NCI-H460 (cell line): ENCODE results near the gene PCNT. TPM values are rescaled to one million over a fixed set of nuclear protein-coding genes. Genes with fewer than 3 reads are reported as not detected.

ENCODE experiments used
- DNase-seq: peaks from one replicate; pipeline ENCODE4 v3.0.0-alpha.2; 2016; ENCODE audit warnings: low read depth; ENCODE audit errors: extremely low read depth
- total RNA-seq: library from RNA; depleted of rRNA; stranded (reverse); fragments of >200 nt; shearing (Covaris generic); gene quantifications from 2 replicates; pipeline ENCODE4 v1.2.3, GENCODE V29; 2014

PCNT gene
- total RNA-seq, 1 experiment from 2014 or later = 14.1 TPM

DNA sequence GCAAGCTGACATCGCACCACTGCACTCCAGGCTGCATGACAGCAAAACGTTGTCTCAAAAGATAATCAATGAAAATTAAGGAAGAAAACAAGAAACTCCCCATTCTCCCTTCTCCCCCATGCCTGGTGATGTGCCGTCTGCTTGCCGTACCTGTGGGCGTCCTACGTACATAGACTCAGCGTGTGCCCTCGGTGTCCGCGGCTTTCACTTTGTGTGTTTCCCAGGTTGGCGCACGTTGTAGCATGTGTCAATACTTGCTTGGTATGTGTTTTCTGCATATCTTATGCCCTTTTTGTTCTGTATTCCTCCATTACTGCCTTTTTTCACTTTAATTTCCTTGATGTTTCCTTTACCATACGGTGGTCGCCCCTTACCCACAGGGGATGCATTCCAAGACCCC, 53.8 kb downstream of the PCNT start:
- no peak for DNase-seq

DNA sequence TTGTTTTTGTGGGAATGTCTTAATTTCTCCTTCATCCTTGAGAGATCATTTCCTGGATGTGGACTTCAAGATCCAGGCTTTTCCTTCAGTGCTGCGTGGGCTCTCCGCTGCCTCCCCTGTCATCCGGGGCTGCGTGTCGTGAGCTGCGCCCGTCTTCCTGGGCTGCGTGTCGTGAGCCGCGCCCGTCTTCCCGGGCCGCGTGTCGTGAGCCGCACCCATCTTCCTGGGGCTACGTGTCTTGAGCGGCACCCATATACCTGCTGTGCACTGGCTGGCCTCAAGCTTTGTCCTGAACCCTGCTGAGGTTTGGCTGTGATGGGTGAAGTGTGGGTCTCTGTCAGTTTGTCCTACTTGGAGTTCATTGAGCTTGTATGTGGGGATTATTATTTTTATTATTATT, 55.1 kb downstream of the PCNT start:
- no peak for DNase-seq

DNA sequence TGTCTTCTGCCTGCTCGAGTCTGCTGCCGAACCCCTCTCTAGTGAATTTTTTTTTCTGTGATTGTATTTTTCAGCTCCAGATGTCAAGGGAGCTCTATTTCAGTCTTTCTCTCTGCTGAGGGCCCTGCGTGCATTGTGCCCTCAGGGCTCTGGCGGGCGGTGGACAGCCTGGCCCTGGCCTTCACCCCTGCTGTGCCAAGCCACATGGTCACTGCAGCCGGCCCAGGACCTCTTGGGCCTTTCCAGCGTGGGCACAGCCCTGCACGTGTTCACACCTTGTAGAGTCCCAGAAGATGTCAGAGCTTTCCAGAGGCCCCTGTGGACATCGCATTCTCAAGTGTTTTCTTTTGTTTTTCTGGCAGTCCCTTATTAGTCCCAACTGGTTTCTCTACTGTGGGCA, 55.7 kb downstream of the PCNT start:
- no peak for DNase-seq

DNA sequence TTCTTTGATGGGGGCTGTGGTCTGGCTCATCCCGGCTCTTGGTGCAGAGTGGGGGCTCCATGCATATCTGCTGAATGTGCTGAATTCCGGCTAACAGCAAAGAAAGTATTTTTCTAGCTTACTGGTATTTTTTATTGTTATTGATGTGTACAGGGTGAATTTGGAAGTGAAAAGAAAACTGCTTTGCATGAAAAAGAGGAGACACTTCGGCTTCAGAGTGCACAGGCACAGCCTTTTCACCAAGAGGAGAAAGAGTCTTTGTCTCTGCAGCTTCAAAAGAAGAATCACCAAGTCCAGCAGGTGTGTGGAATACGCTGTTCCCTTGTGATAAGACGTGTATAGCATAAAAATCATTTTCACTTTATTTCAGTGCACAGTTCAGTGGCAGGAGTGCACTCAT, 57.6 kb downstream of the PCNT start:
- no peak for DNase-seq

DNA sequence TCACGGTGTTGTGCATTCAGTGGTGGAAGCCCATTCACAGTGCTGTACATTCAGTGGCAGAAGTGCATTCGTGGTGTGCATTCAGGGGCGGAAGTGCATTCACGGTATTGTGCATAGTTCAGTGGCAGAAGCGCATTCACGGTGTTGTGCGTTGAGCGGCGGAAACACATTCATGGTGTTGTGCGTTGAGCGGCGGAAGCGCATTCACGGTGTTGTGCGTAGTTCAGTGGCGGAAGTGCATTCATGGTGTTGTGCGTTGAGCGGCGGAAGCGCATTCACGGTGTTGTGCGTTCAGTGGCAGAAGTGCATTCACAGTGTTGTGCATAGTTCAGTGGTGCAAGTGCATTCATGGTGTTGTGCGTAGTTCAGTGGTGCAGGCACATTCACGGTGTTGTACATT, 60.6 kb downstream of the PCNT start:
- DNase-seq = no peak

DNA sequence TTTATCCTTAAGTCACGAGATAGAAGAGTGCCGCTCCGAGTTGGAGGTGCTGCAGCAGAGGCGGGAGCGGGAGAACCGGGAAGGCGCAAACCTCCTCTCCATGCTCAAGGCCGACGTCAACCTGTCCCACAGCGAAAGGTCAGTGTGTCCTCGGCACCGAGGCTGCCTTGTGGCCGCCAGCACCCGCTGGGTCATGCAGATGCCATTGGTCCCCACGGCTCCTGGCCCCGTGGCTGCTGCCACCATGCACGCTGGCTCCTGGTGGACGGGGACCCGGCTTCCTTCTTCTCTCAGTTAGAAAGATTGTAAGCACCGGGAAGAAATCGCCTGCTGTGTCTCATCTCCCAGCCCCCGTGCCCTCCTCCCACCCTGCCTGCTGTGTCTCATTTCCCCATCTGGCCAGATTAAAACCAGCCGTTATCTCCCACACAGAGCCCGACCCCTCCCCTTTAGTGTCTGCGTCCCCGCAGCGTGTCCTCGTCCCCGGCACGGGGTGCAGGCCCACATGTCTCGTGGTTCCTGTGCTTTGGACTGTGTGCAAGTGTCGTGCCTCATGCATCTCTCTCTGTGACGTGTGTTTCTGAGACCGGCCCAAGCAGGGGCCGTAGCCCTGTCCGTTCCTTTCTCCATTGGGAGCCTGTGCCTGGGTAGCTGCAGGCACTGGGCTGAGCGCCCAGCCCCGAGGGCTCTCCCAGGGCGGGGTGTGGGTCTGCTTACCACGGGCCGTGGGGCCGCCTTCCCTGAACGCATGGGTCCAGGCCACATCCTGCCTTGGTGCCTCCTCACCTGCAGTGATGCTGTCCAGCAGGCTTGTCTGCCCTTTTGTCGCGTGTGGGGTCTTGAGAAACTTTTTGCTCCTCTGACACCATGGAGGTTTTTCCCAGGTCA, 62.1 kb downstream of the PCNT start:
- DNase-seq = no peak

DNA sequence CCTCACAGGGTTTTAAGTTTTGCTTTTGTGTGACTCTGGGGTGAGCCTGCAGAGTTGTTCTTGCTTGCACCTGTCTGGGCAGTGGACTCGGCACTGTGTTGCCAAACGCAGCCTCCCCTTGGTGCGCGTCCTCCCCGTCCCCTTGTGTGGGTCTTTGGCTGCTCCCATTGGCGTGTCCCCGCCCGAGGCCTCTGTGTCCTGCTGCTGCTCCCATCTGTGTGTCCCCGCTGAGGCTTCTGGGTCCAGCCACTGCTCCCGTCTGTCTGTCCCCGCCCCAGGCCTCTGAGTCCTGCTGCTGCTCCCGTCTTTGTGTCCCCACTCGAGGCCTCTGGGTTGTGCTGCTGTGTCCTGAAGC, 62.8 kb downstream of the PCNT start:
- DNase-seq = no peak

DNA sequence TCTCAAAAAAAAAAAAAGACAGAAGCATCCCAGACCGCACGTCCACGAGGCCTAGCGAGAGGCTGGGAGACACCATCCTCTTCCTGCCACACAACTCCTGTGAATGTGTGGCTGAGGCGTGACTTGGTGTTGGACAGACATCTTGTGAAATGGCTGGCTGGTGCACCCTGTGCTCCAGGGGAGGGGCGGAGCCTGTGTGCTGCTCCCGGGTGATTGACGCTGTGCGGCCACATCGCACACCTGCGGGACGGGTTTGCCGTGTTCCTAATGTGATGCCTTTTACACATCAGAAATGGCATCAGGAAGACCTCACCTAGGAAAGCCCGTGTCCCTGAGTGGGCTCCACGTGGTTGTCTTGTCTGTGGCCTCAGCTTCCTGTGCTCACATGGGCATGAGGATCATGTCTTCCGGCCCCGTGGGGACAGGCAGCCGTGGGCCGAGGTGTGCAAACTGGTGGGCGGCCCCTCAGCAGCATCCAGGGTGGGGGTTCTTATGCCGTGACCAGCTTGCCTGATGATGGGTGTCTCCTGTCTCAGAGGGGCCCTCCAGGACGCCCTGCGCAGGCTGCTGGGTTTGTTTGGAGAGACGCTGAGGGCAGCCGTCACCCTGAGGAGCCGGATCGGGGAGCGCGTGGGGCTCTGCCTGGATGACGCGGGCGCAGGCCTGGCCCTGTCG, 64.4 kb downstream of the PCNT start:
- no peak for DNase-seq

- no peak for DNase-seq
These were observed 64.9 kb downstream of the PCNT start for GRCh38 chr21:46388896-46389295.

- no peak for DNase-seq
These were observed 66.9 kb downstream of the PCNT start for GRCh38 chr21:46390603-46391545.

DNA sequence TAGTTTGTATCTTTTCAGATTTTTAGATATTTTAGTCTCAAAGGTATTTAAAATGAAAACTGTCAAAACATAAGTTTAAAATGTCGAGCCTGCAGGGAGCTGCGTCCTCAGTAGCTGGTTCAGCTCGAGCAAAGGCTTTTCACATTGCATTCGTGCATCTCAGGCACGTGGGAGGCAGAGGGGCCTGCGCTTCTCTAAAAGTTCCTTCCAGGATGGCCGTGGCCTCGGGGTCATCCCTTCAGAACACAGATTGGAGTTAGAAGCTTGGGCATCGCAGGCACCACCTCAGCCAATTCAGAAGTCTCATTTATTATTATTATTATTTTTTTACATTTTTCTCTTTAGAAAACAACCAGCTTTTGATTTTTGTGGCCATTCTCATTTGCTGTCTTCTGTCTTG, 67.8 kb downstream of the PCNT start:
- no peak for DNase-seq

- no peak for DNase-seq
These were observed 69.0 kb downstream of the PCNT start for GRCh38 chr21:46392921-46393320.

GRCh38 chr21:46393451-46393940, 69.5 kb downstream of the PCNT start:
- no peak for DNase-seq

DNA sequence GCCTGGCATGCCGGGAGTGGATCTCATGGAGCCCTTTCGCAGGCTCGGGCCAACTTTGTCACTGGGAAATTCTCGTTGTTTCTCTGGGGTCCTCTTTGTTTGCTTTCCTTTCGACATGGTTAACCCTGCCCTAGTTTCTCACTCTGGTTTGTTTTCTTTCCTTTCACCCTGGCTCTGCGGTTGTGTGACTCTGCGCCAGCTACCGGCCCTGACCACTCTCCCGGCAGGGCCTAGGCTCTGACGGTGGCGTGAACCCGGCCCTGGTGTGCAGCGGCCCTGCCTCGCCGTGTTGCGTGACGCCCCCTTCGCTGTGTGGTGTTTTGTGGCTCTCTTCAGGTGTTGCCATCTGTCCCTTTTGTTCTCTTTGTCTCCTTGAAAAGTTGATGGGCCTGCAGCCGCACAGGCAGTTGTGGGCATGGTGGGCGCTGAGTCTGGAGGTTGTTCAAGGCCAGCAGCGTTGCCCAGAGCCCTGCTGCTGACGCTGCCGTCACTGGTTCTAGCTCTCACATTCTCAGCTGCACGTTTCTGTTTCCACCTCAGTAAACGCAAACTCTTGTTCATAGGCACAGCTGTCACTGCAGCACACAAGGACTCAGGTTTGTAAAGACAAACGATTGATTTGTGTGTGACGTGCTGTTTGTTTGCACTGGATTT, 70.1 kb downstream of the PCNT start:
- DNase-seq = no peak

DNA sequence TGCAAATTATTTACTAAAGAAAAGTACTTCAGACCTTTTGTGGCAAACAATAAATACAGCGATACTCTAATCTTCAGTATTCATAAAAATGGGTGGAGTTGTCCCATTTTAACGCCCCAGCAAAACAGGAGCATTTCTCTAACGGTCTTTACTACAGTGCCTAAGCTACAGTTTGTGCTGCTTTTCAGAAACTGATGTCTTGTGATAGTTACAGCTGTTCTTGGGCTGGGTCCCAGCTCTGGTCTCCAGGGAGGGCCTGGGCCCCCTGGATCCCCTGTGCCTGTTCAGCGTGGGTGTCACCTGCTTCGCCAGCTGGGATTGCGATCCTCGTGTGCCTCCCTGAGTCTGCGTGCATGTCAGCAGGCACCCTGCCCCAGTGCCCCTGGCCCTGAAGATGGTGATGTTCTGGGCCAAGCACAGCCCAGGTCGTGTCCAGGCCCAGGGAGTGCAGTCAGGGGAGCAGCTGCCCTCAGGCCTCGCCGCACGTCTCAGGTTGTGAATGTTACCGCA, 70.7 kb downstream of the PCNT start:
- no peak for DNase-seq

DNA sequence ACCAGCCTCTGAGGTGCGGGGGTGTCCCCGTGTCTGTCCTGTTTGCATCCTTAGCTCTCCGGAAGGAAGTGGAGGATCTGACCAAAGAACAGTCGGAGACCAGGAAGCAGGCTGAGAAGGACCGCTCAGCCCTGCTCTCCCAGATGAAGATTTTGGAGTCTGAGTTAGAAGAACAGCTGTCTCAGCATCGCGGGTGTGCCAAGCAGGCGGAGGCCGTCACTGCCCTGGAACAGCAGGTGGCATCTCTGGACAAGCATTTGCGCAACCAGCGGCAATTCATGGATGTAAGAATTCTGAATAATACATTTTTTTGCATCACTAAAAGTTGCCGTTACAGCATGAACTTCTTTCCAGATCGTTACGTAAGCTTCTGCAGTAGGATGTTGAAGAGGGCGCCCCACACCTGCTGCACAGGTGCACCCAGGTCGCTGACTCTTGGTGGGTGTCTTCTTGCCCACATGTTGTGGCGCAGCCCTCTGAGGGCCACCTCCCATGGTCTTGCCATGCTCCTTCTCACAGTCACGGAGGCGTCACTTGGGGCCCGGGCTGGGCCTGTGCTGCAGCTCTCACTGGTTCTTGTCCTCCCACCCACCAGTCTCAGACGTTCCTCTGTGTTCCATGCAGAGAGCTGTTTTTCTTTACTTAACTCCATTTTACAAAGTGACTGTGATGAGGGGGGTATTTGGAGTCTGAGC, 73.4 kb downstream of the PCNT start:
- DNase-seq = no peak

GRCh38 chr21:46397993-46398392, 74.0 kb downstream of the PCNT start:
- DNase-seq = no peak

- no peak for DNase-seq
These were observed 75.2 kb downstream of the PCNT start for GRCh38 chr21:46399129-46399528.

DNA sequence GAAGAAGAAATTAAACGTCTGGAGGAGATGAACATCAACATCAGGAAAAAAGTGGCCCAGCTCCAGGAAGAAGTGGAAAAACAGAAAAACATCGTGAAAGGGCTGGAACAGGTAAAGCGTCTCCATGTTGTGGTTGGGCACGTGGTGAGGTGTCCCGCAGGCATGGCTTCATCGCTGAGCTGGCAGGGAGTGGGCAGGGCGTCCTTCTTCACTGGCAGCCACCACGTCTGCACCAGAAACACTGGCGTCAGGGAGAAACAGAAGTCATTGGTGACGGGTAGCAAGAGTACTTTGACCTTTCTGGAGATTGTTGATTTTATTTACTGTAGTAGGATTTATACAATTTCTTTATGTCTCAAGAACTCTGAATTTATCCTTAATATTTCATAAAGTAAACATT, 75.7 kb downstream of the PCNT start:
- DNase-seq = no peak
